Retinal pigment epithelial cell (primary cell): ENCODE measurements around the gene CHRND.

ENCODE experiments used
- DNase-seq: peaks from one replicate; pipeline ENCODE4 v3.0.0-alpha.2; 2010; ENCODE audit warnings: low read depth
- H3K4me3 ChIP-seq: 2 replicates; pipeline ENCODE4 v1.5.1; 2011; ENCODE audit warnings: mild to moderate bottlenecking, low read length, control low read depth, moderate library complexity
- CTCF ChIP-seq: conservative IDR thresholded peaks from 2 replicates; pipeline ENCODE4 v1.5.1; 2011; ENCODE audit warnings: low read depth, low read length, control low read depth, inconsistent platforms

CHRND gene

DNA sequence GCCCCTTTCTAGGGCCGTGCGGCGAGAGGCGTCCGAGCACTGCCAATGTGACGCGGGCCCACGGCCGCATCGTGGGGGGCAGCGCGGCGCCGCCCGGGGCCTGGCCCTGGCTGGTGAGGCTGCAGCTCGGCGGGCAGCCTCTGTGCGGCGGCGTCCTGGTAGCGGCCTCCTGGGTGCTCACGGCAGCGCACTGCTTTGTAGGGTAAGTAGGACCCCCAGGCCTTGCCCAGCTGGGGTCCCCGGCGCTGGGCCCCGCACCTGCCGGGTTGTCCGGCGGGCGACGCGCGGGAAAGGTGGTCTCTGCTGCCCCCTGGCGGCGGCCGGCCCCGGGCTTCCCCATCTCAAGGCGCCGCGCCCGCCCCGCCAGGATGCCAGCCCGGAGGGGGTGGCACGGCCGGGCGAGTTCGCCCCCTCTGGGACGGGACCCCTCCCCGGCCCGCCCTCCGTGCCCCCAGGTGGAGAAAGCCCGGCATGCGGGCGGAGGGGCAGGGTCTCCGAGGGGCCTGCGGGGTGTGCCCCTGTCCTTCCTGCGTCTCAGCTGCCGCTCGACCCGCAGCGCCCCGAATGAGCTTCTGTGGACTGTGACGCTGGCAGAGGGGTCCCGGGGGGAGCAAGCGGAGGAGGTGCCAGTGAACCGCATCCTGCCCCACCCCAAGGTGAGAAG is 3.9 kb upstream of the CHRND start:
- H3K4me3 ChIP-seq, result no peak overlapping the region
- TF ChIP-seq CTCF, result peak; percentile 58
- DNase-seq, result no peak

DNA sequence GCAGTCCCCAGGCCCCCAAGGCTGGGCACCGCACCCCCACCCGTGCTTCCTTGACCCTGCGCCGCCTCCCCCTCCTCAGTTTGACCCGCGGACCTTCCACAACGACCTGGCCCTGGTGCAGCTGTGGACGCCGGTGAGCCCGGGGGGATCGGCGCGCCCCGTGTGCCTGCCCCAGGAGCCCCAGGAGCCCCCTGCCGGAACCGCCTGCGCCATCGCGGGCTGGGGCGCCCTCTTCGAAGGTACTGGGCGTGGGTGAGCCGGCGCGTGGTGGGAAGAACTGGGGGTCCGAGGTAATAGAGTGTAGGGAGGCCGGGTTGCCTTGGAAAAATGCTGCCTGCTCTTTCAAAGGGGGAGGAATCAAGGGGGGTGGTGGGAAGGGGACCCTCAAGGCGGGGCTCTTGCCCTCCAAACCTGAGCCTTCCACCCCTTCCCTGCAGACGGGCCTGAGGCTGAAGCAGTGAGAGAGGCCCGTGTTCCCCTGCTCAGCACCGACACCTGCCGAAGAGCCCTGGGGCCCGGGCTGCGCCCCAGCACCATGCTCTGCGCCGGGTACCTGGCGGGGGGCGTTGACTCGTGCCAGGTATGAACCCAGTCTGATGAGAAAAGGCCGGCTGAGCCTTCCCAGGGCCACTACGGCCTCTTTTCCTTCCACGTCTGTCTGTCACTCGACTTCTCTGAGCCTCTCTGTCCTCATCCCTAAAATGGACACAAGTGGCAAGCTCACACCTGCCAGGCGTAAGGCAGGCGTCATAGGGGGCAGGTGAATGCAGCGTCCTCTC is 3.1 kb upstream of the CHRND start:
- DNase-seq, result no peak
- no peak overlapping the region for H3K4me3 ChIP-seq
- TF ChIP-seq CTCF, result no peak

- H3K4me3 ChIP-seq, result no peak overlapping the region
- no peak for DNase-seq
- no peak for TF ChIP-seq CTCF
These were observed 2.6 kb upstream of the CHRND start for GRCh38 chr2:232523402-232523681.

DNA sequence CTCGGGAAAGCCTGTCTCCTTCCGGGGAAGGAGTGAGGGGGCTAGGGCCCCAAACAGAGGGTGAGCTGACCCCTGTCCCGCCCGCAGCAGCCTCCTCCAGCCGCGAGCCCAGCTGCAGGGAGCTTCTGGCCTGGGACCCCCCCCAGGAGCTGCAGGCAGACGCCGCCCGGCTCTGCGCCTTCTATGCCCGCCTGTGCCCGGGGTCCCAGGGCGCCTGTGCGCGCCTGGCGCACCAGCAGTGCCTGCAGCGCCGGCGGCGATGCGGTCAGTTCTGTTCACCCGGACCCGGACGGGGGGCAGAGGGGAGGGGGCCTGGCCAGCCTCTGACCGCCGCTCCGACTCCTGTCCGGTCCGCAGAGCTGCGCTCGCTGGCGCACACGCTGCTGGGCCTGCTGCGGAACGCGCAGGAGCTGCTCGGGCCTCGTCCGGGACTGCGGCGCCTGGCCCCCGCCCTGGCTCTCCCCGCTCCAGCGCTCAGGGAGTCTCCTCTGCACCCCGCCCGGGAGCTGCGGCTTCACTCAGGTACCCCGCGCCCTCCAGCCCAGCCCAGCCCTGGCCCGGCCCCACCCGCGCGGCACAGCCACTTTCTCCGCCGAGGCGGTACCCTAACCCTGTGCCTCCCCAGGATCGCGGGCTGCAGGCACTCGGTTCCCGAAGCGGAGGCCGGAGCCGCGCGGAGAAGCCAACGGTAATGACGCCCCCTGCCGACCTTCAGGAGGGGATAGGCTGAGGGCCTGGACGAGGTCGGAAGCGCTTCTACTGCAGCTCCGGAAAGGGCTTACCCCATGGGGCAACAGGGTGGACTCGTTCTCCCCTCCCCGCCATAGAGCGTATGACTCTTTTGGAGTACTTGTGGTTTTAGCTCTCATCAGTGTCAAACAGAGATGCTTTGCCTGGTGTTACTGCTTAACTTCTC is 2.0 kb upstream of the CHRND start:
- no peak overlapping the region for H3K4me3 ChIP-seq
- no peak for DNase-seq
- TF ChIP-seq CTCF, result peak; percentile 47

- no peak for DNase-seq
These were observed 1.2 kb upstream of the CHRND start for GRCh38 chr2:232524771-232525170.

GRCh38 chr2:232525199-232525598 is 761 bp upstream of the CHRND start:
- no peak for TF ChIP-seq CTCF
- no peak overlapping the region for H3K4me3 ChIP-seq
- DNase-seq, result no peak

More at GRCh38 chr2:232524771-232525170, 1.2 kb upstream of the CHRND start:
- TF ChIP-seq CTCF, result no peak
- H3K4me3 ChIP-seq, result no peak overlapping the region
